K562 (cell line): ENCODE results near the gene PRRT1. TPM values are rescaled to one million over a fixed set of nuclear protein-coding genes. Genes with fewer than 3 reads are reported as not detected.

Source experiments
- CBX8 ChIP-seq: fragments of 200-600 bp; sonication (generic); IDR thresholded peaks from 2 replicates; pipeline ENCODE4 v1.6.1; 2012; ENCODE audit warnings: borderline replicate concordance, mixed run types, low read depth, mild to moderate bottlenecking, moderate library complexity, mixed read lengths, low read length, control low read depth, inconsistent platforms; ENCODE audit not compliant: poor library complexity, severe bottlenecking; ENCODE audit errors: extremely low read depth
- E2F3 ChIP-seq: fragments of 250-450 bp; sonication (Bioruptor Pico); IDR thresholded peaks from 2 replicates; pipeline ENCODE4 v1.4.0; 2020; ENCODE audit warnings: mild to moderate bottlenecking
- GATA2 ChIP-seq: sonication (generic); formaldehyde crosslinking; IDR thresholded peaks from 2 replicates; pipeline ENCODE4 v1.4.0; 2020; ENCODE audit warnings: mild to moderate bottlenecking, missing genetic modification reagents
- RNF2 ChIP-seq: sonication (generic); IDR thresholded peaks from 2 replicates; pipeline ENCODE4 v1.6.1; 2016
- STAT5B ChIP-seq: fragments of 250-450 bp; sonication (Bioruptor Pico); IDR thresholded peaks from 2 replicates; pipeline ENCODE4 v1.8.0; 2021; ENCODE audit warnings: mild to moderate bottlenecking, inconsistent platforms
- TGIF2 ChIP-seq: sonication (generic); formaldehyde crosslinking; IDR thresholded peaks from 2 replicates; pipeline ENCODE4 v1.8.1; 2022; ENCODE audit warnings: mild to moderate bottlenecking, missing genetic modification reagents, moderate library complexity
- polyA plus RNA-seq, 8 experiments: library from polyadenylated mRNA; depleted of rRNA in 4 of 8; stranded (reverse) in 5 of 8; unstranded in 3 of 8; fragments of >200 nt; fragmentation: Nextera tagmentation in 2 of 8; fragmentation: Illumina TruSeq in 1 of 8; extraction: Ambion mirVana in 2 of 8; extraction: Trizol in 1 of 8; gene quantifications; 2 replicates each; pipeline versions ENCODE4 v1.2.1 to v1.2.3, GENCODE V29; 2011 to 2014; ENCODE audit warnings: inconsistent platforms in 1 of 8, missing spikeins in 1 of 8
- total RNA-seq, 7 experiments: library from RNA; depleted of rRNA in 6 of 7; stranded (reverse); fragments of >200 nt in 6 of 7; fragmentation: Illumina TruSeq in 2 of 7; extraction: Trizol in 2 of 7; gene quantifications; 2 replicates each; pipeline versions ENCODE4 v1.2.1 to v1.2.3, GENCODE V29; 2011 to 2021; ENCODE audit warnings: low replicate concordance in 1 of 7
- TF ChIP-seq, protein P1 (sequence below): fragments of 250-450 bp; sonication (Bioruptor Pico); IDR thresholded peaks from 2 replicates; pipeline ENCODE4 v1.5.0; 2022; ENCODE audit warnings: mild to moderate bottlenecking
- TF ChIP-seq, protein P2 (sequence below), 2 experiments: fragments of 450-650 bp in 1 of 2; sonication (generic) in 1 of 2; formaldehyde crosslinking in 1 of 2; IDR thresholded peaks; 2 replicates each; pipeline versions ENCODE4 v1.7.1 to v1.9.0; 2016 to 2022; ENCODE audit warnings: inconsistent platforms in 1 of 2, mild to moderate bottlenecking in 1 of 2, missing genetic modification reagents in 1 of 2
- TF ChIP-seq, protein P3 (sequence below): sonication (generic); formaldehyde crosslinking; IDR thresholded peaks from 2 replicates; pipeline ENCODE4 v1.8.0; 2022; ENCODE audit warnings: missing genetic modification reagents, mild to moderate bottlenecking, borderline replicate concordance
- TF ChIP-seq, protein P4 (sequence below): fragments of 450-650 bp; IDR thresholded peaks from 2 replicates; pipeline ENCODE4 v1.6.1; 2017; ENCODE audit warnings: antibody characterized with exemption

PRRT1 gene
- total and polyA plus RNA-seq, 9 of the 15 experiments (the other 6 are each of a cell fraction or from before 2014, with no cell fraction given), result 0.14 to 3.5 (median 0.41) TPM

DNA sequence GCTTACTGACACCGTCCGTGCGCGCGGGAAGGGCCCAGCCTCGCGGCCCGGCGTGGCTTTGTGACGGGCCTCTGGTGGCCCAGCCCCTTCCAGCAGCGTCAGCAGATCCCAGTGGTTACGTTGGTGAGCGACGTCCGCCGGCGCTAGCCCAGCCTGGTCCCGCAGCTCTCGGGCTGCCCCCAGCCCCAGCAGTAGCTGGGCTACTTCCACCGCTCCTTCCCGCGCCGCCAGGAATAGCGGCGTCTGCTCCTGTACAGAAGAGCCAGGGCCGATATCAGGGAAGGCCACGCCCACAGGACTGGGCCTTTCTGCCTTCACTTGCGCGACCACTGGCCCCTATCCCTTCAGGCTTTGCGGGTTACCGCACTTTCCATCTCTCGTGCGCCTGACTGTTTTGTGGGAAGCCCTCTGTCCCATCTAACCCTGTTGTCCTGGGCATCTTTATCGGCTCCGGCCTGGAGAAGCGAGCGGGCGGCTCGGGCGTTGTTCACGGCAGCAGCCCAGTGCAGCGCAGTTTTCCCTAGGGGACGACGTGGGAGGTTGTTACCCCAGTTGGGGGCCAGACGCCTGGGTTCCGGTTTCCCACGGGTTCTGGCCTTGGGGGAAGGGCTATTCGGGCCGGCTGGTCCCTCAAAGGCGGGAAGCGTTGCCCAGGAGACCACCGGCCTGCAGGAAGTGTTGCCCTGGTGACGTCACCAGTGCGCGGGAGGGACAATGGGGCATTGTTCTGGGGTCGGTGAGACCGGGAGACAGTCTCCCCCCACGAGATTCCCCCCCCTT is 44.4 kb upstream of the PRRT1 start (continued):
- TF ChIP-seq, protein P1, sequence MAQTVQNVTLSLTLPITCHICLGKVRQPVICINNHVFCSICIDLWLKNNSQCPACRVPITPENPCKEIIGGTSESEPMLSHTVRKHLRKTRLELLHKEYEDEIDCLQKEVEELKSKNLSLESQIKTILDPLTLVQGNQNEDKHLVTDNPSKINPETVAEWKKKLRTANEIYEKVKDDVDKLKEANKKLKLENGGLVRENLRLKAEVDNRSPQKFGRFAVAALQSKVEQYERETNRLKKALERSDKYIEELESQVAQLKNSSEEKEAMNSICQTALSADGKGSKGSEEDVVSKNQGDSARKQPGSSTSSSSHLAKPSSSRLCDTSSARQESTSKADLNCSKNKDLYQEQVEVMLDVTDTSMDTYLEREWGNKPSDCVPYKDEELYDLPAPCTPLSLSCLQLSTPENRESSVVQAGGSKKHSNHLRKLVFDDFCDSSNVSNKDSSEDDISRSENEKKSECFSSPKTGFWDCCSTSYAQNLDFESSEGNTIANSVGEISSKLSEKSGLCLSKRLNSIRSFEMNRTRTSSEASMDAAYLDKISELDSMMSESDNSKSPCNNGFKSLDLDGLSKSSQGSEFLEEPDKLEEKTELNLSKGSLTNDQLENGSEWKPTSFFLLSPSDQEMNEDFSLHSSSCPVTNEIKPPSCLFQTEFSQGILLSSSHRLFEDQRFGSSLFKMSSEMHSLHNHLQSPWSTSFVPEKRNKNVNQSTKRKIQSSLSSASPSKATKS, result no peak
- peak; percentile 14; the same call in 1 of the 2 replicates for TF ChIP-seq RNF2
- TF ChIP-seq, protein P2, sequence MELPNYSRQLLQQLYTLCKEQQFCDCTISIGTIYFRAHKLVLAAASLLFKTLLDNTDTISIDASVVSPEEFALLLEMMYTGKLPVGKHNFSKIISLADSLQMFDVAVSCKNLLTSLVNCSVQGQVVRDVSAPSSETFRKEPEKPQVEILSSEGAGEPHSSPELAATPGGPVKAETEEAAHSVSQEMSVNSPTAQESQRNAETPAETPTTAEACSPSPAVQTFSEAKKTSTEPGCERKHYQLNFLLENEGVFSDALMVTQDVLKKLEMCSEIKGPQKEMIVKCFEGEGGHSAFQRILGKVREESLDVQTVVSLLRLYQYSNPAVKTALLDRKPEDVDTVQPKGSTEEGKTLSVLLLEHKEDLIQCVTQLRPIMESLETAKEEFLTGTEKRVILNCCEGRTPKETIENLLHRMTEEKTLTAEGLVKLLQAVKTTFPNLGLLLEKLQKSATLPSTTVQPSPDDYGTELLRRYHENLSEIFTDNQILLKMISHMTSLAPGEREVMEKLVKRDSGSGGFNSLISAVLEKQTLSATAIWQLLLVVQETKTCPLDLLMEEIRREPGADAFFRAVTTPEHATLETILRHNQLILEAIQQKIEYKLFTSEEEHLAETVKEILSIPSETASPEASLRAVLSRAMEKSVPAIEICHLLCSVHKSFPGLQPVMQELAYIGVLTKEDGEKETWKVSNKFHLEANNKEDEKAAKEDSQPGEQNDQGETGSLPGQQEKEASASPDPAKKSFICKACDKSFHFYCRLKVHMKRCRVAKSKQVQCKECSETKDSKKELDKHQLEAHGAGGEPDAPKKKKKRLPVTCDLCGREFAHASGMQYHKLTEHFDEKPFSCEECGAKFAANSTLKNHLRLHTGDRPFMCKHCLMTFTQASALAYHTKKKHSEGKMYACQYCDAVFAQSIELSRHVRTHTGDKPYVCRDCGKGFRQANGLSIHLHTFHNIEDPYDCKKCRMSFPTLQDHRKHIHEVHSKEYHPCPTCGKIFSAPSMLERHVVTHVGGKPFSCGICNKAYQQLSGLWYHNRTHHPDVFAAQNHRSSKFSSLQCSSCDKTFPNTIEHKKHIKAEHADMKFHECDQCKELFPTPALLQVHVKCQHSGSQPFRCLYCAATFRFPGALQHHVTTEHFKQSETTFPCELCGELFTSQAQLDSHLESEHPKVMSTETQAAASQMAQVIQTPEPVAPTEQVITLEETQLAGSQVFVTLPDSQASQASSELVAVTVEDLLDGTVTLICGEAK (IDR thresholded peaks at IDR 0.05), result peak; percentile 71
- TF ChIP-seq, protein P2 (CRISPR knock-in tag; IDR thresholded peaks at IDR 0.05), result no peak
- TF ChIP-seq STAT5B (CRISPR knock-in tag), result no peak
- TF ChIP-seq TGIF2 (CRISPR knock-in tag), result no peak
- no peak for TF ChIP-seq GATA2 (CRISPR knock-in tag)
- TF ChIP-seq, protein P3, sequence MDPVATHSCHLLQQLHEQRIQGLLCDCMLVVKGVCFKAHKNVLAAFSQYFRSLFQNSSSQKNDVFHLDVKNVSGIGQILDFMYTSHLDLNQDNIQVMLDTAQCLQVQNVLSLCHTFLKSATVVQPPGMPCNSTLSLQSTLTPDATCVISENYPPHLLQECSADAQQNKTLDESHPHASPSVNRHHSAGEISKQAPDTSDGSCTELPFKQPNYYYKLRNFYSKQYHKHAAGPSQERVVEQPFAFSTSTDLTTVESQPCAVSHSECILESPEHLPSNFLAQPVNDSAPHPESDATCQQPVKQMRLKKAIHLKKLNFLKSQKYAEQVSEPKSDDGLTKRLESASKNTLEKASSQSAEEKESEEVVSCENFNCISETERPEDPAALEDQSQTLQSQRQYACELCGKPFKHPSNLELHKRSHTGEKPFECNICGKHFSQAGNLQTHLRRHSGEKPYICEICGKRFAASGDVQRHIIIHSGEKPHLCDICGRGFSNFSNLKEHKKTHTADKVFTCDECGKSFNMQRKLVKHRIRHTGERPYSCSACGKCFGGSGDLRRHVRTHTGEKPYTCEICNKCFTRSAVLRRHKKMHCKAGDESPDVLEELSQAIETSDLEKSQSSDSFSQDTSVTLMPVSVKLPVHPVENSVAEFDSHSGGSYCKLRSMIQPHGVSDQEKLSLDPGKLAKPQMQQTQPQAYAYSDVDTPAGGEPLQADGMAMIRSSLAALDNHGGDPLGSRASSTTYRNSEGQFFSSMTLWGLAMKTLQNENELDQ (CRISPR knock-in tag), result peak; percentile 20; the same call in 1 of the 2 replicates
- TF ChIP-seq CBX8, result no peak
- TF ChIP-seq, protein P4, sequence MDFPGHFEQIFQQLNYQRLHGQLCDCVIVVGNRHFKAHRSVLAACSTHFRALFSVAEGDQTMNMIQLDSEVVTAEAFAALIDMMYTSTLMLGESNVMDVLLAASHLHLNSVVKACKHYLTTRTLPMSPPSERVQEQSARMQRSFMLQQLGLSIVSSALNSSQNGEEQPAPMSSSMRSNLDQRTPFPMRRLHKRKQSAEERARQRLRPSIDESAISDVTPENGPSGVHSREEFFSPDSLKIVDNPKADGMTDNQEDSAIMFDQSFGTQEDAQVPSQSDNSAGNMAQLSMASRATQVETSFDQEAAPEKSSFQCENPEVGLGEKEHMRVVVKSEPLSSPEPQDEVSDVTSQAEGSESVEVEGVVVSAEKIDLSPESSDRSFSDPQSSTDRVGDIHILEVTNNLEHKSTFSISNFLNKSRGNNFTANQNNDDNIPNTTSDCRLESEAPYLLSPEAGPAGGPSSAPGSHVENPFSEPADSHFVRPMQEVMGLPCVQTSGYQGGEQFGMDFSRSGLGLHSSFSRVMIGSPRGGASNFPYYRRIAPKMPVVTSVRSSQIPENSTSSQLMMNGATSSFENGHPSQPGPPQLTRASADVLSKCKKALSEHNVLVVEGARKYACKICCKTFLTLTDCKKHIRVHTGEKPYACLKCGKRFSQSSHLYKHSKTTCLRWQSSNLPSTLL, result no peak
- TF ChIP-seq E2F3, result peak; percentile 90
